Measurements from ENCODE around the gene HYAL3.
A peak's percentile ranks its signal among the peaks of the same experiment; 100 is the strongest.

Gene HYAL3

DNA sequence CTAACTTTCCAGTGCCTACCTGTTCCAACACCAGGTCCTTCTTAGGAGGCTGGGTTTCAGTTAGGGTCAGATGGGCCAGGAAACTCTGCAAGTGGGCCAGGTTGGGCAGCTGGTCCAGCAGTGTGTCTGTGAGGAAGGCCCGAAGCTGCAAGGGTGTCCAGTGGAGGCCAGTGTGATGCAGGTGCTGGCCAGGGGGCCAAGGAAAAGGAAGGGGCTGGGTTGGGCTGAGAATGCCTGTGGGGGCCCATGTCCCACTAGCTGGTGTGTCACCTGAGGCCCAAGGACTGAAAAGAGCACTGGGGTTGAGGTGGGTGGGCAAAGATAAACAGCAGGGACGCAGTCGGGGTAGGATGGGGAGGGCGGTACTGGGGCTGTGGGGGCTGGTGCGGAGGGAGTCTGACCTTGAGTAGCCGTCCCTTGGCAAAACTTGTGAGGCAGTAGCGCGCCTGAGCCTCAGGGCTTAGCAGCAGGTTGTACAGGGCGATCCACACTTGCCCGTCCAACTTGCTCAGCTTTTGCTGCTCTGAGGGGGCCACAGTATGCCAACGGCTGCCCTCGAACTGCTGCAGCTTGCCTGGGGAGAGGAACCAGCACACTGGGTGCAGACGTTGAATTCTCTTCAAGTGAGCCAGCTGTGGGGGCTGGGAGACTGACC is 42.9 kb upstream of the HYAL3 start:
- ChIA-PET POLR2A (no interaction called here), CTCF (interaction anchor here (1.3 to 6.6 kb wide), 3 partner anchors 7 to 19 kb away, joined by 3 to 55 read pairs (median 3); partner anchors contain the start of genes CYB561D2, HYAL2 and NPRL2)
- TF ChIP-seq CTCF (IDR thresholded peaks at IDR 0.05; ENCODE audit: control extremely low read depth, extremely low read depth, low read depth, missing control alignments), result no peak
- DNase-seq (ENCODE audit: extremely low spot score), result no peak

- DNase-seq (ENCODE audit: extremely low spot score), result no peak
- ChIA-PET CTCF (interaction anchor here (1.5 to 6.6 kb wide), 2 partner anchors 8 to 201 kb away, joined by 8 to 55 read pairs; partner anchors contain the start of genes CYB561D2 and NPRL2), POLR2A (no interaction called here)
- TF ChIP-seq CTCF (IDR thresholded peaks at IDR 0.05; ENCODE audit: control extremely low read depth, extremely low read depth, low read depth, missing control alignments), result no peak
Observed at GRCh38 chr3:50341537-50341936, 42.3 kb upstream of the HYAL3 start.

GRCh38 chr3:50340448-50341329 is 41.5 kb upstream of the HYAL3 start, which contains the start of gene RASSF1:
Gene RASSF1, minus strand, starts transcription at chr3:50340836. Its CDS starts 31 bp downstream, at chr3:50340805.
- ChIA-PET POLR2A (interaction anchor here (1.1 kb wide), 1 partner anchor 10 kb away, joined by 7 read pairs; the partner anchor contains the start of genes CYB561D2 and NPRL2), CTCF (interaction anchor here (1.0 to 6.6 kb wide), 4 partner anchors 8 to 202 kb away, joined by 3 to 55 read pairs (median 6); partner anchors contain the start of genes CYB561D2 and NPRL2)
- TF ChIP-seq CTCF (IDR thresholded peaks at IDR 0.05; ENCODE audit: control extremely low read depth, extremely low read depth, low read depth, missing control alignments), result no peak
- DNase-seq (ENCODE audit: extremely low spot score), result peak; percentile 70

DNA sequence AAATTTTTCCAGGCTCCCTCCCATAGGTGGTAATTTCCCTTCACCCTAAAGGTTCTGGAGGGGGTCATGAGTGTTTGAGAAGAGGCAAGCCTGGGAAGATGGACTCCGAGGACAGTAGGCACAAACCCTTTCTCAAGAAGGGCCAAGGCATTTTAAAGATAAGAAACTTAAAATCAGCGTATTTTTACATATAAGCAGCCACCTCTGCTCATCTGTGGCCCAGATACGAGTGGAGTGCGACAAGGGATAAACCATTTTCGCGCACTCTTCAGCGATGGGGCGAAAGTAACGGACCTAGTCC is 40.9 kb upstream of the HYAL3 start:
- ChIA-PET CTCF (interaction anchor here (1.0 to 6.6 kb wide), 4 partner anchors 9 to 203 kb away, joined by 3 to 55 read pairs (median 6); partner anchors contain the start of genes CYB561D2 and NPRL2), POLR2A (interaction anchor here (1.1 kb wide), 1 partner anchor 11 kb away, joined by 7 read pairs; the partner anchor contains the start of genes CYB561D2 and NPRL2)
- no peak for TF ChIP-seq CTCF (IDR thresholded peaks at IDR 0.05; ENCODE audit: control extremely low read depth, extremely low read depth, low read depth, missing control alignments)
- no peak for DNase-seq (ENCODE audit: extremely low spot score)

DNA sequence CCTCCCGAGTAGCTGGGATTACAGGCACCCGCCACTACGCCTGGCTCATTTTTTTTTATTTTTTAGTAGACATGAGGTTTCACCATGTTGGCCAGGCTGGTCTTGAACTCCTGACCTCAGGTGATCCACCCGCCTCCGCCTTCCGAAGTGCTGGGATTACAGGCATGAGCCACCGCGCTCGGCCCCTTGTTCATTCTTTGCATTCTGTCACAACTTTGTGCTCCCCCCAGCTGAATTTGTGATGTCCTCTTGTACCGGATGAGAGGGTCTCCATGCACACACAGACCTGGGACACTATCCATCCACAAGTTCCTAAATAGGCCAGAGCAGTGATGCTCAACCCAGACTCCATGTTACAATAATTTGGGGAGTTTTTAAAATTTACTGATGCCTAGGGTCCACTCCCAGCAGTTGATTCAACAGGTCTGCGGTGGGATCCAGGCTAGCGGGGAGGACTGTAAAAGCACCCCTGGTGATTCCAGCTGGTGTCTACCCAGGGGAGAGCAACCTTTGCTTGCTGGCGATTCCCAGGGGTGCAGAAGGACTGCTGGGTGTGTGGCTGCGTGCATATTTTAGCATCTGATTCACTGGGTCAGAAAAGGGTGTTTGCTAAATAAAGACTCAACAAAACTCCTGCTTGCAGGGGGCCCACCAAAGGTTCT is 40.4 kb upstream of the HYAL3 start:
- DNase-seq (ENCODE audit: extremely low spot score), result no peak
- ChIA-PET CTCF (interaction anchor here (1.1 to 6.6 kb wide), 3 partner anchors 9 to 16 kb away, joined by 3 to 55 read pairs (median 41); partner anchors contain the start of genes CYB561D2, HYAL2 and NPRL2), POLR2A (no interaction called here)
- no peak for TF ChIP-seq CTCF (IDR thresholded peaks at IDR 0.05; ENCODE audit: control extremely low read depth, extremely low read depth, low read depth, missing control alignments)

DNA sequence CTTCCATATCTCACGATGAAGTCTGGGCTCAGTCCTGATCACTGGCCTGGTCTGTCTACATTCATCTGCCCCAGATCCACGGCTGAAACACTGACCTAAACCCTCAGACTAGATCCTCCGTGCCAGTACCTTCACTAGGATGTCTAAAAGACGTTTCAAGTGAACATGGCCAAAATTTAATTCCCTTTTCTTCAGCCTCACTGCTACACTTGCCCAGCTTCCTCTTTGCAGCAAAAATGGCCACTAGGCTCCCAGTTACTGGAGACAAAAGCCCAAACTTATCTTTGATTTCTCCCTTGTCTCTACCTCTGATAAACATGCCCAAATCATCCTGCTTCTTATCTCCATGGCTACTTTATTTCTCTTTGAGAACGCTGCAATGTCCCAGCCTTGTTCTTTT is 39.8 kb upstream of the HYAL3 start:
- no peak for DNase-seq (ENCODE audit: extremely low spot score)
- CTCF ChIA-PET, result interaction anchor here (2.3 to 6.6 kb wide), 3 partner anchors 10 to 15 kb away, joined by 7 to 55 read pairs (median 41); partner anchors contain the start of genes CYB561D2, HYAL2 and NPRL2
- no peak for TF ChIP-seq CTCF (IDR thresholded peaks at IDR 0.05; ENCODE audit: control extremely low read depth, extremely low read depth, low read depth, missing control alignments)
- POLR2A ChIA-PET, result no interaction called here

Measured in GM10248 (cell line).